Fibroblast of the aortic adventitia (primary cell): ENCODE results near the gene LSM5. TPM values are rescaled to one million over a fixed set of nuclear protein-coding genes. Genes with fewer than 3 reads are reported as not detected.

Experiments used
- DNase-seq: peaks from one replicate; pipeline ENCODE4 v3.0.0-alpha.2; 2010; ENCODE audit warnings: low read depth
- H3K4me3 ChIP-seq: 2 replicates; pipeline ENCODE4 v1.5.1; 2011; ENCODE audit warnings: low read depth, mild to moderate bottlenecking, control low read depth, low read length, moderate library complexity
- total RNA-seq: library from RNA; depleted of rRNA; stranded (reverse); fragments of >200 nt; gene quantifications from 2 replicates; pipeline ENCODE4 v1.2.3, GENCODE V29; 2012; ENCODE audit warnings: low replicate concordance
- TF ChIP-seq, protein P1 (sequence below): IDR thresholded peaks from 2 replicates; pipeline ENCODE4 v1.5.1; 2011; ENCODE audit warnings: mild to moderate bottlenecking, low read length, control low read depth, inconsistent platforms; ENCODE audit not compliant: insufficient read depth

LSM5 gene
- total RNA-seq, 1 donor = 50.8 TPM

DNA sequence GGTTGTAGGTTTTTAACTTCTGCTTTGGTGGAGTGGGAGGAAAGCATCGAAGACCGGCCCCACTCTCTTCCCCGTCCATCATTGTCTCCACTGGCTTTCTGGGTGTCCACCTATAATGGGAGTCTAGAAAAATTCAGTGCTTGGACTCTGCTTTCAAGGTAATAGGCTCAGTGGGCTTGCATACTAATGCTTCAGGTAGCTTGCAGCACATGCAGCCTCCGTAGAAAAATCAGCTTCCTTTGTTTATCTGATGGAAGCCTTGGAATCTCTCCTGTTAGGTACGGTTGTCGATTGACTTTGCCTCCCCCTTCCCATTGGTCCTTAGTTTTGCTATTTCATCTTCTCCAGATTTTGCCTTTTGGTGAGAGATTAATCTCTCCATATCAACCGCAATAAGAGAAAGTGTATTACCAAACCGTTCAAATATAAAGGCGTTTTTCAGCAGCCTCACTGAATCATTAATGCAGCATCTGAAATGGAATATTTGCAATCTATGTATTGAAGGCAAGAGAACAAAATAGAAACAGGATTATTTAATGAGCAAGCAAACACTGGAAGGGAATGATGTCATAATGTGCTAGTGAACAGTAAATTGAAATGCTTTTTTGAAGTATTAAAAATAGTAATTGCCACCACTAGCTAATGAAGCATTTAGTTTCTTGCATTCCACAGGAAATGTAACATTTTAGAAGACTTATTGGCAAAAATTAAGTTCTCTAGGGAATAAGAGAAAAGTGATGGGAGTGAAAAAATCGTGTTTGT, 6.1 kb upstream of the LSM5 start:
- DNase-seq = peak; percentile 20
- H3K4me3 ChIP-seq = peak overlapping the region; percentile 90
- TF ChIP-seq, protein P1, sequence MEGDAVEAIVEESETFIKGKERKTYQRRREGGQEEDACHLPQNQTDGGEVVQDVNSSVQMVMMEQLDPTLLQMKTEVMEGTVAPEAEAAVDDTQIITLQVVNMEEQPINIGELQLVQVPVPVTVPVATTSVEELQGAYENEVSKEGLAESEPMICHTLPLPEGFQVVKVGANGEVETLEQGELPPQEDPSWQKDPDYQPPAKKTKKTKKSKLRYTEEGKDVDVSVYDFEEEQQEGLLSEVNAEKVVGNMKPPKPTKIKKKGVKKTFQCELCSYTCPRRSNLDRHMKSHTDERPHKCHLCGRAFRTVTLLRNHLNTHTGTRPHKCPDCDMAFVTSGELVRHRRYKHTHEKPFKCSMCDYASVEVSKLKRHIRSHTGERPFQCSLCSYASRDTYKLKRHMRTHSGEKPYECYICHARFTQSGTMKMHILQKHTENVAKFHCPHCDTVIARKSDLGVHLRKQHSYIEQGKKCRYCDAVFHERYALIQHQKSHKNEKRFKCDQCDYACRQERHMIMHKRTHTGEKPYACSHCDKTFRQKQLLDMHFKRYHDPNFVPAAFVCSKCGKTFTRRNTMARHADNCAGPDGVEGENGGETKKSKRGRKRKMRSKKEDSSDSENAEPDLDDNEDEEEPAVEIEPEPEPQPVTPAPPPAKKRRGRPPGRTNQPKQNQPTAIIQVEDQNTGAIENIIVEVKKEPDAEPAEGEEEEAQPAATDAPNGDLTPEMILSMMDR = no peak

DNA sequence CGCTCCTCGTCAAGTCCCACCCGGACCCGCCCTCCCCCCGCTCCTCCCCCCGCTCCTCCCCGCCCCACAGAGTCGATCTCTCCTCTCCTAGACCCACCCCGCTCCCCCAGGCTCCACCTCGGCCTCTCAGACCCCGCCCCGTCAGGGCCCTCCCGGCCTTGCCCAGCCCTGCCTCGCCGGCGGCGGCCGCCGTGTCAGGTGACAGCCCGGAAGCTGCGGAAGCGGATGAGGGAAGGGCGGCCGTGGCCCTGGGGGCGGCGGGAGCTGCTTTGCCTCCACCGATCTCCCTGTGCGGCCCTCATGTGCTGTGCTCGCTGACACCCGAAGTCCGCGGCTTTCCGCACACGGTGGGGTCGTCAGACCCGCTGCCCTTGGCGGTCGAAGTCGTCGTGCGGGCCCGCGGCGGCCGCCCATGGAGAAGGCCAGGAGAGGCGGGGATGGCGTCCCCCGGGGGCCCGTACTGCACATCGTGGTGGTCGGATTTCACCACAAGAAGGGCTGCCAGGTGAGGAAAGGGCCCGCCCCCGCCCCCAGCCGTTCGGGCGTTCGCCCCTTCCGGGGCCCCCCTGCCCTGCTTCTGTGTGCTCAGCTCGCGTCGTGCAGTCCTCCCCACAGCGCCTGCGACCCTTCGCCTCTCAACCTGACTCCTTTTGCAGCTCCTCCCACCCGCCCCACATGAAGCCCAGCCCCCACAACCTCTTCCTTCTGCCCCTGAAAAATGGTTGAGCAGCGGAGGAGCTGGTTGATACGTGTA, 5.3 kb upstream of the LSM5 start, which contains the start of gene AVL9:
Gene AVL9, plus strand, starts transcription at position 192 of the 754 bp plus-strand sequence. Its CDS starts 221 bp downstream, at position 413.
- TF ChIP-seq, protein P1 = no peak

GRCh38 chr7:32494946-32495297, 4.7 kb upstream of the LSM5 start:
- TF ChIP-seq, protein P1 = no peak
- H3K4me3 ChIP-seq = peak overlapping the region; percentile 79
- DNase-seq = no peak

More for the DNA sequence above, 5.3 kb upstream of the LSM5 start, which contains the start of gene AVL9:
- peak; percentile 90 for DNase-seq
- H3K4me3 ChIP-seq = peak within 1 kb of the TSS; percentile 90

GRCh38 chr7:32489788-32490126, 423 bp downstream of the LSM5 start:
- TF ChIP-seq, protein P1 = no peak
- DNase-seq = no peak
- H3K4me3 ChIP-seq = peak overlapping the region; percentile 94

DNA sequence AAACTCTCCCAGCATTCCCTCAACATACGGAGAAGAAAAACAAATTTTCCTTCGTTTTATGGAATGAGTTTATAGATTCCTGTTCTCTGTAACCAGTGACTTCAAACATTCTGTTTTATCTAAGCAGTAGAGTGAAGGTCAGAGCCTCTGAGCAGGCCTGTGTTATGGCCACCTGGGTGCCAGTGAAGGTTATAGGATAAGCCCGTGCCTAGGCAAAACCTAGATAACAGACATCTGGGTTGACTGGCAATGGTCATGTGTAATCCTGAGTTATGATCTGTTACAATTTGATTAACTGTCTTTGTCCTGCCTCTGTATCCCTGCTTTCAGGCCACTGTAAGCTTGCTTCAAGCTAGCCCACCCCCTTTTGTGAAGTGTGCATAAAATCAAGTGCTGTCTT, 8.3 kb downstream of the LSM5 start:
- H3K4me3 ChIP-seq = no peak overlapping the region
- TF ChIP-seq, protein P1 = no peak
- peak; percentile 25 for DNase-seq

GRCh38 chr7:32481176-32481575, 9.0 kb downstream of the LSM5 start:
- TF ChIP-seq, protein P1 = no peak
- no peak overlapping the region for H3K4me3 ChIP-seq
- DNase-seq = no peak
